Suprapubic skin (tissue), 4 donors: ENCODE data around the gene TMEM135. TPM values are rescaled to one million over a fixed set of nuclear protein-coding genes. Genes with fewer than 3 reads are reported as not detected.
"Not testable (repeated sequence)": the region's sequence is repeated elsewhere in the genome, so short reads cannot be mapped to it uniquely, and the experiment has no call there.

Source experiments
- DNase-seq, 2 donors: peaks; one replicate each; pipeline ENCODE4 v3.0.0-alpha.2; 2019; ENCODE audit warnings: low spot score in 2 of 2
- H3K27ac ChIP-seq: fragments of 200-600 bp; sonication (generic); one replicate; pipeline ENCODE4 v1.5.1; 2019
- H3K27me3 ChIP-seq: fragments of 200-600 bp; sonication (generic); one replicate; pipeline ENCODE4 v1.5.1; 2019
- H3K36me3 ChIP-seq: fragments of 200-600 bp; sonication (generic); one replicate; pipeline ENCODE4 v1.5.1; 2019
- H3K4me1 ChIP-seq: fragments of 200-600 bp; sonication (generic); one replicate; pipeline ENCODE4 v1.5.1; 2019
- H3K4me3 ChIP-seq: fragments of 200-600 bp; sonication (generic); one replicate; pipeline ENCODE4 v1.5.1; 2019; ENCODE audit warnings: mild to moderate bottlenecking
- H3K9me3 ChIP-seq: fragments of 200-600 bp; sonication (generic); one replicate; pipeline ENCODE4 v1.5.1; 2019
- EP300 ChIP-seq: sonication (generic); formaldehyde crosslinking; IDR thresholded peaks from one replicate; pipeline ENCODE4 v1.6.1; 2017; ENCODE audit warnings: antibody characterized with exemption
- POLR2A ChIP-seq, 2 donors: fragments of 450-650 bp; IDR thresholded peaks; one replicate each; pipeline ENCODE4 v1.6.1; 2017; ENCODE audit warnings: antibody characterized with exemption in 2 of 2, mild to moderate bottlenecking in 2 of 2, moderate library complexity in 2 of 2
- POLR2AphosphoS5 ChIP-seq, 3 donors: sonication (generic); formaldehyde crosslinking; IDR thresholded peaks; one replicate each; pipeline ENCODE4 v1.6.1; 2017; ENCODE audit warnings: antibody characterized with exemption in 3 of 3
- WGBS: methylation state at CpG from one replicate; pipeline ENCODE4 v1.1.5; 2018; 5-methylcytosine and 5-hydroxymethylcytosine counted together
- total RNA-seq, 4 donors: library from RNA; depleted of rRNA; stranded (reverse); fragments of >200 nt; gene quantifications; one replicate each; pipeline ENCODE4 v1.1.0, GENCODE V29; 2016
- TF ChIP-seq, protein P1 (sequence below), 2 donors: fragments of 200-600 bp in 1 of 2; fragments of 450-650 bp in 1 of 2; sonication (generic) in 1 of 2; IDR thresholded peaks; one replicate each; pipeline ENCODE4 v1.5.1; 2016 to 2019; ENCODE audit warnings: antibody characterized with exemption in 2 of 2, mild to moderate bottlenecking in 1 of 2, moderate library complexity in 1 of 2

Gene TMEM135
- total RNA-seq, 4 donors from 2014 or later, result 5.8 to 22.3 (median 11.0) TPM

GRCh38 chr11:87265979-87266378 lies 228.2 kb downstream of the TMEM135 start:
- Histone ChIP-seq H3K4me3 (no peak overlapping the region), H3K9me3 (no peaks in the 10 kb centered on the region), H3K4me1 (no peaks in the 10 kb centered on the region), H3K27ac (no peak overlapping the region), H3K27me3 (no peaks in the 10 kb centered on the region), H3K36me3 (no peaks in the 10 kb centered on the region)
- DNase-seq, result no peak
- TF ChIP-seq EP300 (no peak), POLR2AphosphoS5 (IDR thresholded peaks at IDR 0.05) (no peak), POLR2A (IDR thresholded peaks at IDR 0.05) (no peak)
- TF ChIP-seq, protein P1, sequence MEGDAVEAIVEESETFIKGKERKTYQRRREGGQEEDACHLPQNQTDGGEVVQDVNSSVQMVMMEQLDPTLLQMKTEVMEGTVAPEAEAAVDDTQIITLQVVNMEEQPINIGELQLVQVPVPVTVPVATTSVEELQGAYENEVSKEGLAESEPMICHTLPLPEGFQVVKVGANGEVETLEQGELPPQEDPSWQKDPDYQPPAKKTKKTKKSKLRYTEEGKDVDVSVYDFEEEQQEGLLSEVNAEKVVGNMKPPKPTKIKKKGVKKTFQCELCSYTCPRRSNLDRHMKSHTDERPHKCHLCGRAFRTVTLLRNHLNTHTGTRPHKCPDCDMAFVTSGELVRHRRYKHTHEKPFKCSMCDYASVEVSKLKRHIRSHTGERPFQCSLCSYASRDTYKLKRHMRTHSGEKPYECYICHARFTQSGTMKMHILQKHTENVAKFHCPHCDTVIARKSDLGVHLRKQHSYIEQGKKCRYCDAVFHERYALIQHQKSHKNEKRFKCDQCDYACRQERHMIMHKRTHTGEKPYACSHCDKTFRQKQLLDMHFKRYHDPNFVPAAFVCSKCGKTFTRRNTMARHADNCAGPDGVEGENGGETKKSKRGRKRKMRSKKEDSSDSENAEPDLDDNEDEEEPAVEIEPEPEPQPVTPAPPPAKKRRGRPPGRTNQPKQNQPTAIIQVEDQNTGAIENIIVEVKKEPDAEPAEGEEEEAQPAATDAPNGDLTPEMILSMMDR (IDR thresholded peaks at IDR 0.05), result no peak

DNA sequence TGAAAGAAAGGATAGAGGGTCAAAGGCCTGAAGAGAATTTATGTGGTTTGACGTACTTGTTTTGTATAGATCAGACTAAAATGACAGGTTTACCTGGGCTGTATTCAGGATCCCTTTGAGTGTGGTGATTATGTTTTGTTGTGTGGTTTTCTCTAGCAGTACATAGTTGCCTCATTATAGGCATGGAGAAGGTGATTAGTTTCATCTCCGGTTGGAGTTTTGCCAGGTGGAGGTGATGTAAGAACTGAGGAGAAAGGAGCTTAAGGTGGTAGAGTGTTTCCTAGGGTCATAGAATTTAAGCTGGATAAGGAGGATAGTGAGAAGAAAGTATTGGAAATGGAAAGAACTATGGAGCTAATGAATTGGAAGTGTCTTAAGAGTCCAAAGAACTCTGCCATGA lies 229.0 kb downstream of the TMEM135 start:
- TF ChIP-seq, protein P1 (IDR thresholded peaks at IDR 0.05), result no peak
- no peak for TF ChIP-seq EP300
- TF ChIP-seq POLR2A (IDR thresholded peaks at IDR 0.05), result no peak
- no peak for TF ChIP-seq POLR2AphosphoS5 (IDR thresholded peaks at IDR 0.05)
- Histone ChIP-seq H3K27ac (no peak overlapping the region), H3K36me3 (no peaks in the 10 kb centered on the region), H3K27me3 (no peaks in the 10 kb centered on the region), H3K4me1 (no peaks in the 10 kb centered on the region), H3K9me3 (no peaks in the 10 kb centered on the region), H3K4me3 (no peak overlapping the region)
- WGBS, result 96% methylated on average over 2 of the region's 2 CpGs
- DNase-seq, result no peak

GRCh38 chr11:87271951-87272350 lies 234.2 kb downstream of the TMEM135 start:
- H3K9me3 ChIP-seq, H3K36me3 ChIP-seq, H3K4me3 ChIP-seq, H3K27ac ChIP-seq, H3K4me1 ChIP-seq, DNase-seq, H3K27me3 ChIP-seq: not testable (repeated sequence)
- WGBS, result 92% methylated on average over 4 of the region's 4 CpGs

GRCh38 chr11:87275176-87275575 lies 237.4 kb downstream of the TMEM135 start:
- Histone ChIP-seq H3K9me3 (no peaks in the 10 kb centered on the region), H3K4me1 (no peaks in the 10 kb centered on the region), H3K27ac (no peak overlapping the region), H3K36me3 (no peaks in the 10 kb centered on the region), H3K27me3 (no peaks in the 10 kb centered on the region), H3K4me3 (no peak overlapping the region)
- no peak for DNase-seq
- TF ChIP-seq EP300, result no peak
- TF ChIP-seq POLR2A (IDR thresholded peaks at IDR 0.05), result no peak
- no peak for TF ChIP-seq POLR2AphosphoS5 (IDR thresholded peaks at IDR 0.05)
- TF ChIP-seq, protein P1 (IDR thresholded peaks at IDR 0.05), result no peak
- WGBS, result 51% methylated on average over 1 of the region's 1 CpG

DNA sequence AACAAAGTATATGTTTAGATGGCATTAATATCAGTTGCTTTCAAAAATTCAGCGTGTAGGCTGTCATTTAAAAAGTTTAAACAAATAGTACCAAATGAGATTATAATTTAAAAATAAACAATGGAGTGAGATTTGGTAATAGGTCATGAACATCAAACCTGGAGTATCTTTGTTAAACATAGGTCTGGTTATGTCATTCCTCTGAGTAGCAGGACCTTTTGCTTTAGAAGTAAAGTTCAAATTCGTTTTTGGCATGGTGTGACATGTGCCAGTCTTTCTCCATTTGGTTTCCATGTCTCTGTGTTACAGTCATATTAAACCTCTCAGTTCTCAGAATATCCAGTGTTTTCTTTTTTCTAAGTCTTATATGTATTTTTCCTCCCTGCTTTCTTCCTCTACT lies 242.4 kb downstream of the TMEM135 start:
- DNase-seq, result no peak
- H3K36me3 ChIP-seq, result no peaks in the 10 kb centered on the region
- WGBS, result 70% methylated on average over 2 of the region's 2 CpGs
- H3K4me1 ChIP-seq, result peaks cover 10% of the 10 kb centered on the region
- no peak overlapping the region for H3K27ac ChIP-seq
- H3K9me3 ChIP-seq, result no peaks in the 10 kb centered on the region
- H3K27me3 ChIP-seq, result no peaks in the 10 kb centered on the region
- no peak overlapping the region for H3K4me3 ChIP-seq
- no peak for TF ChIP-seq POLR2AphosphoS5 (IDR thresholded peaks at IDR 0.05)
- TF ChIP-seq, protein P1 (IDR thresholded peaks at IDR 0.05), result no peak
- TF ChIP-seq POLR2A (IDR thresholded peaks at IDR 0.05), result no peak
- TF ChIP-seq EP300, result no peak

DNA sequence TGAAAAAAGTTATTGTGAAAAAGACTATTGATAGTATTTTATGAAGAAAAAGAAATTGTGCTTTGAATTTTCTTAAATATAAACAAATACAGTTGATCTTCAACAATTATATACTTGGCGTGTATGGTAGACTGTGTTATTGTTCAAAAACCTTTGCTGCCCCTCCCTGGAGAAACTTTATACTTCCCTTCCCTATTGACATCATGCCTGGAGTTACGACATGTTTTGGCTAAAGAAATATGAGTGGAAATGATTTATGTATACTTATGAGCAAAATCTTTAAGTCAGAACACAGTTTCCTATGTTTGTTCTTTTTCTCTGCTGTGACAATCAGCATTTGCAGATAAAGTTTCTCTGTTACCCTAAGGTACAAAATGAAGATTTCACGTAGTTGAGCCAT lies 243.8 kb downstream of the TMEM135 start:
- no peak for TF ChIP-seq POLR2AphosphoS5 (IDR thresholded peaks at IDR 0.05)
- no peak for TF ChIP-seq EP300
- Histone ChIP-seq H3K4me1 (peaks cover 10% of the 10 kb centered on the region), H3K27me3 (no peaks in the 10 kb centered on the region), H3K36me3 (no peaks in the 10 kb centered on the region), H3K27ac (no peak overlapping the region), H3K9me3 (no peaks in the 10 kb centered on the region), H3K4me3 (no peak overlapping the region)
- DNase-seq, result no peak
- 36% methylated on average over 3 of the region's 3 CpGs for WGBS
